HepG2 (cell line): Measurements from ENCODE around the gene ABI3. TPM values are rescaled to one million over a fixed set of nuclear protein-coding genes. Genes with fewer than 3 reads are reported as not detected.
A peak's percentile ranks its signal among the peaks of the same experiment; 100 is the strongest.

Source experiments
- CEBPZ ChIP-seq: IDR thresholded peaks from 2 replicates; pipeline ENCODE4 v1.6.1; 2012; ENCODE audit warnings: low read length, improper control_type of control experiment
- E2F5 ChIP-seq: sonication (generic); formaldehyde crosslinking; conservative IDR thresholded peaks from 2 replicates; pipeline ENCODE4 v1.4.0; 2020; ENCODE audit warnings: missing genetic modification reagents
- ETV6 ChIP-seq: sonication (generic); formaldehyde crosslinking; conservative IDR thresholded peaks from 2 replicates; pipeline ENCODE4 v1.4.0; 2020; ENCODE audit warnings: missing genetic modification reagents
- FOSL2 ChIP-seq: sonication (generic); formaldehyde crosslinking; IDR thresholded peaks from 2 replicates; pipeline ENCODE4 v1.4.0; 2020; ENCODE audit warnings: missing genetic modification reagents
- GMEB2 ChIP-seq: IDR thresholded peaks from 2 replicates; pipeline ENCODE4 v1.6.1; 2016; ENCODE audit warnings: missing biosample characterization, missing genetic modification reagents, low read depth
- HCFC1 ChIP-seq: fragments of 150-350 bp; IDR thresholded peaks from 2 replicates; pipeline ENCODE4 v1.6.1; 2014; ENCODE audit warnings: low read depth, low read length
- KDM2A ChIP-seq: sonication (generic); formaldehyde crosslinking; IDR thresholded peaks from 2 replicates; pipeline ENCODE4 v1.4.0; 2020; ENCODE audit warnings: low read depth, missing genetic modification reagents, borderline replicate concordance
- MEIS2 ChIP-seq: sonication (generic); formaldehyde crosslinking; IDR thresholded peaks from 2 replicates; pipeline ENCODE4 v1.9.0; 2021; ENCODE audit warnings: mild to moderate bottlenecking, missing genetic modification reagents
- RAD21 ChIP-seq: fragments of 450-650 bp; formaldehyde crosslinking; IDR thresholded peaks from 2 replicates; pipeline ENCODE4 v1.5.0; 2020; ENCODE audit warnings: mild to moderate bottlenecking
- SMC3 ChIP-seq: IDR thresholded peaks from 2 replicates; pipeline ENCODE4 v1.6.1; 2011; ENCODE audit warnings: low read length, improper control_type of control experiment
- ZBTB49 ChIP-seq: sonication (generic); formaldehyde crosslinking; IDR thresholded peaks from 2 replicates; pipeline ENCODE4 v1.4.0; 2020; ENCODE audit warnings: missing genetic modification reagents, borderline replicate concordance
- ZNF414 ChIP-seq: sonication (generic); formaldehyde crosslinking; IDR thresholded peaks from 2 replicates; pipeline ENCODE4 v1.5.0; 2020; ENCODE audit warnings: missing genetic modification reagents
- ZNF512 ChIP-seq: sonication (generic); formaldehyde crosslinking; IDR thresholded peaks from 2 replicates; pipeline ENCODE4 v1.4.0; 2020; ENCODE audit warnings: mild to moderate bottlenecking, missing genetic modification reagents
- ZNF546 ChIP-seq: sonication (generic); formaldehyde crosslinking; conservative IDR thresholded peaks from 2 replicates; pipeline ENCODE4 v1.8.1; 2023; ENCODE audit warnings: mild to moderate bottlenecking, missing genetic modification reagents
- ZNF567 ChIP-seq: sonication (generic); formaldehyde crosslinking; IDR thresholded peaks from 2 replicates; pipeline ENCODE4 v1.8.1; 2023; ENCODE audit warnings: mild to moderate bottlenecking, missing genetic modification reagents, borderline replicate concordance
- ZNF572 ChIP-seq: sonication (generic); formaldehyde crosslinking; IDR thresholded peaks from 2 replicates; pipeline ENCODE4 v1.5.1; 2020; ENCODE audit warnings: mild to moderate bottlenecking, missing genetic modification reagents
- ZNF615 ChIP-seq: sonication (generic); formaldehyde crosslinking; IDR thresholded peaks from 2 replicates; pipeline ENCODE4 v1.5.0; 2020; ENCODE audit warnings: mild to moderate bottlenecking, missing genetic modification reagents, borderline replicate concordance
- polyA plus RNA-seq, 8 experiments: library from polyadenylated mRNA; depleted of rRNA in 3 of 8; stranded (reverse) in 7 of 8; unstranded in 1 of 8; fragments of >200 nt; fragmentation: Illumina TruSeq in 4 of 8; extraction: Trizol in 4 of 8; gene quantifications; 2 replicates each; pipeline versions ENCODE4 v1.2.1 to v1.2.3, GENCODE V29; 2011 to 2016; ENCODE audit warnings: low read depth in 4 of 8, missing spikeins in 1 of 8, mixed read lengths in 1 of 8; ENCODE audit not compliant: insufficient read depth in 1 of 8
- total RNA-seq, 5 experiments: library from RNA; depleted of rRNA; stranded (reverse); fragments of >200 nt; fragmentation: Illumina TruSeq; extraction: Trizol; gene quantifications; 2 replicates each; pipeline ENCODE4 v1.2.3, GENCODE V29; 2016; ENCODE audit warnings: low read depth in 1 of 5

The ABI3 gene
- total and polyA plus RNA-seq, 2 of the 13 experiments (the other 11 are each of a cell fraction or from before 2014, with no cell fraction given) = not detected

GRCh38 chr17:49227436-49228261, 17.1 kb downstream of the ABI3 start (continued):
- TF ChIP-seq ZBTB49 (CRISPR knock-in tag) (no peak), CEBPZ (no peak), KDM2A (CRISPR knock-in tag) (peak; percentile 30; the same call in 1 of the 2 replicates), FOSL2 (CRISPR knock-in tag) (peak; percentile 34; the same call in 1 of the 2 replicates), ZNF615 (no peak), MEIS2 (CRISPR knock-in tag) (no peak; the same call in 1 of the 2 replicates), HCFC1 (no peak), E2F5 (no peak), ETV6 (no peak), GMEB2 (CRISPR knock-in tag) (no peak), ZNF546 (no peak), ZNF572 (CRISPR knock-in tag) (no peak), SMC3 (peak; percentile 82), ZNF414 (no peak), ZNF567 (CRISPR knock-in tag) (0 out of 2 replicates have a peak, but pooled peaks have one; percentile 48), ZNF512 (CRISPR knock-in tag) (0 out of 2 replicates have a peak, but pooled peaks have one; percentile 61), RAD21 (CRISPR knock-in tag) (peak; percentile 59; the same call in 1 of the 2 replicates)
